ACC112 (cell line): Measurements from ENCODE around the gene NAALADL2.
A peak's percentile ranks its signal among the peaks of the same experiment; 100 is the strongest.

Experiments used
- H2AFZ ChIP-seq: fragments of 200-600 bp; sonication (generic); one replicate; pipeline ENCODE4 v1.6.0; 2017; ENCODE audit warnings: antibody characterized with exemption, low read length; ENCODE audit not compliant: unreplicated experiment
- H3K27ac ChIP-seq: fragments of 200-600 bp; sonication (generic); 2 replicates; pipeline ENCODE4 v1.5.1; 2014; ENCODE audit warnings: low read depth, mild to moderate bottlenecking, antibody characterized with exemption, low read length, moderate library complexity
- H3K27me3 ChIP-seq: fragments of 200-600 bp; sonication (generic); 2 replicates; pipeline ENCODE4 v1.6.1; 2014; ENCODE audit warnings: mild to moderate bottlenecking, antibody characterized with exemption, low read length, moderate library complexity, mixed read lengths; ENCODE audit not compliant: insufficient read depth
- H3K36me3 ChIP-seq: fragments of 200-600 bp; sonication (generic); 2 replicates; pipeline ENCODE4 v1.6.1; 2016; ENCODE audit warnings: mild to moderate bottlenecking, antibody characterized with exemption, low read length, moderate library complexity, mixed read lengths; ENCODE audit not compliant: insufficient read depth
- H3K4me1 ChIP-seq: fragments of 200-600 bp; sonication (generic); one replicate; pipeline ENCODE4 v1.6.1; 2016; ENCODE audit warnings: low read length, mixed read lengths; ENCODE audit not compliant: insufficient read depth, unreplicated experiment, control insufficient read depth
- H3K4me3 ChIP-seq: fragments of 200-600 bp; sonication (generic); 2 replicates; pipeline ENCODE4 v1.5.1; 2014; ENCODE audit warnings: mild to moderate bottlenecking, low read depth, low read length
- H3K79me2 ChIP-seq: fragments of 200-600 bp; sonication (generic); one replicate; pipeline ENCODE4 v1.6.0; 2016; ENCODE audit warnings: low read length; ENCODE audit not compliant: control insufficient read depth, unreplicated experiment, insufficient read depth

NAALADL2 gene

DNA sequence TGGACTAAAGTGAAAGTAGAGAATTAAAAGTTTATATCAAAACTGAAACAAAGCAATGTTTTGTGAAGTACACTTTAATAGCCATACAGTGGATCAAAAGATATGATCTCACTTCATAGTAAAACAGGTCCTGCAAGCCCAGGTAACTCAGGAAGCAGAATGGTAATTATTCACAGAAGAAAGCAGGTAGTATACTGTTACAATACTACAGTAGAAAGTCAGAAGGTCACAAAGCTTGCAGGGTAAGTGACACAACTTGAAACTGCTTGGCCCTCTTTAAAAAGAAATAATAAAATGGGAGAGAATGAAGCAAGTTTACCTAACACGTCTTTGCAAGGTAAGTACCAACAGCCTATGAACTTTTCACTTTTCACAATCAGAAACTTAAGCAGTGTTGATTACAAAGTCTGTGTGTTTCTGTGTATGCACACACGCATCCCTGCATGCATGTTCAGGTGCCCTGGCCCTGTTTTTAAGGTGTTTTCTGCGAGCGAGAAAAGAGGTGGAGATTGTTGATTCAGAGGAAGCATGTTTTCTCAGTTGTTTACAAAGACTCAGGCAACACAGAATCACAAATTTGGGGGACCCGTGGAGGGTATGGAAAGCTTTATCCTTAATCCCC, at the start of gene NAALADL2:
TSS of gene NAALADL2 (plus strand) at position 221 of the 622 bp plus-strand sequence.
- Histone ChIP-seq H3K4me3 (peak within 1 kb of the TSS; percentile 62), H2AFZ (peak within 1 kb of the TSS; percentile 99), H3K36me3 (no peaks in the 10 kb centered on the region), H3K27ac (no peak within 1 kb of the TSS), H3K4me1 (peaks cover 10% of the 10 kb centered on the region), H3K27me3 (no peaks in the 10 kb centered on the region), H3K79me2 (no peaks in the 10 kb centered on the region)

DNA sequence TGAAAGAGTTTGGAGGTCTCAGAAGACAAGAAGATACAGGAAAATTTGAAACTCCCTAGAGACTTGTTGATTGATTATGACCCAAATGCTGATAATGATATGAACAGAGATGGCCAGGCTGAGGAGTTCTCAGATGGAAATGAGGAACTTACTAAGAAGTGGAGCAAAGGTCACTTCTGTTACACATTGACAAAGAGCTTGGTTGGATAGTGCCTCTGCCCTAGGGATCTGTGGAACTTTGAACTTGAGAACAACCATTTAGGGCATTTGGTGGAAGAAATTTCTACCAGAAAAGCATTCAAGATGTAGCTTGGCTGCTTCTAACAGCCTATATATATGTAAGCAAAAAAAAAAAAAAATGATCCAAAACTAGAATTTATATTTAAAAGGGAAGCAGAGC, 48.9 kb upstream of the NAALADL2 start:
- Histone ChIP-seq H3K79me2 (no peaks in the 10 kb centered on the region), H3K27me3 (no peaks in the 10 kb centered on the region), H3K4me3 (no peak overlapping the region), H3K27ac (no peak overlapping the region), H2AFZ (no peak overlapping the region), H3K36me3 (no peaks in the 10 kb centered on the region), H3K4me1 (no peaks in the 10 kb centered on the region)

DNA sequence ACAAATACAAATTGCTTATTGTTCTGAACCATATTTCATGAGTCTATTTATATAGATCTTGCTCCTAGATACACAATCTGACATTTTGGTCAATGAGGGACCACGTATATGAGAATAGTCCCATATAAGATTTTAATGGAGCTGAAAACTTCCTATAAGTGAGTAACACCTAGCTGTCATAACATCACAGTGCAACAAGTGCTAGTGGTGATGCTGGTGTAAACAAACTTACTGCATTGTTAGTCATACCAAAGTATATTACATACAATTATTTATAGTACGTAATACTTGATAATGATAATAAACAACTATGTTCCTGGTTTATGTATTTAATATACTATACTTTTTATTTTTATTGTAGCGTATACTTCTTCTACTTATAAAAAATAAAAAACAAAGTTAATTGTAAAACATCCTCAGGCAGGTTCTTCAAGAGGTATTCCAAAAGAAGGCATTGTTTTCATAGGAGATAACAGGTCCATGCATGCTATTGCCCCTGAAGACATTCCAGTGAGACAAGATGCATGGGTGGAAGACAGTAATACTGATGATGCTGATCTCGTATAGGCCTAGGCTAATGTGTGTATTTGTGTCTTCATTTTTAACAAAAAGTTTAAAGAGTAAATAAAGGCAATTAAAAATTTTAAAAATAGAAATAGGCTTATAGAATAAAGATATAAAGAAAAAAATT, 46.8 kb upstream of the NAALADL2 start:
- H3K36me3 ChIP-seq: no peaks in the 10 kb centered on the region
- no peak overlapping the region for H2AFZ ChIP-seq
- no peaks in the 10 kb centered on the region for H3K27me3 ChIP-seq
- H3K4me1 ChIP-seq: no peaks in the 10 kb centered on the region
- H3K4me3 ChIP-seq: no peak overlapping the region
- H3K27ac ChIP-seq: no peak overlapping the region
- H3K79me2 ChIP-seq: no peaks in the 10 kb centered on the region

DNA sequence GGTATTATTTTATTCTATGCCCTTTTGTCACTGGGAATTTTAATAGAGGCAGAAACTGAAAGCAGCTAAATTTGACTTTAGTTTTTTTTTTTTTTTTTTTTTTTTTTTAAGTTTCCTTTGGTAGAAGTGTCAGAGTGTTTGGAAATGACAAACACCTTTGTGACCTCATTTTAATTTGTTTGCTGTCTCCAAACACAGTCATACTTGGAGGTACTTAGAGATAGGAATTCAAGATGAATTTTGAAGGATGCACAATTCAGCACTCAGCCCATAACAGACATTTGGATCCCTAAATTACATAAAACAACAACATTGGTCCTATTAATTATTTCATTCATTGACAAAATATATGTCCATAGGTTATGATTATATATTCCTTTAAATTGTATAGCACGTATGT, 43.4 kb upstream of the NAALADL2 start:
- Histone ChIP-seq H3K36me3 (no peaks in the 10 kb centered on the region), H3K27ac (no peak overlapping the region), H3K4me1 (no peaks in the 10 kb centered on the region), H3K4me3 (no peak overlapping the region), H2AFZ (no peak overlapping the region), H3K79me2 (no peaks in the 10 kb centered on the region), H3K27me3 (no peaks in the 10 kb centered on the region)

DNA sequence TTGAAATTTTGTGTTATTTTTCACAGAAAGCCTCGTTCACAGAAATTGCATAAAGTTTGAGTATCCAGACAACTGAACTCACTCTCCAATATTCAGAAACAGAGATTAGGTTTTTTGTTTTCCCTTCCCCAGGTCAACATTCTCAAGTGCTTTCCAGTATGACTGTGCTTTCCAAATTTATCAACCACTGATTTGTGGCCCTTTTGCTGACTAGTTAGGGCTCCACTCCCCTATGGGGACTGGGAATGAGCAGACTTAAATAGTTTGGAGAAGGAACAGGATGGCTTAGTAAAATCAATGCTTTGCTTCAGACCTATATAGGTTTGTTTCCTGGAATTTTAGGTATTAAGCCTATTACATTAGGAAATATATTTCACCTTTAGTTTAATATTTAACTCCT, 38.2 kb upstream of the NAALADL2 start:
- no peaks in the 10 kb centered on the region for H3K4me1 ChIP-seq
- no peaks in the 10 kb centered on the region for H3K79me2 ChIP-seq
- H3K27ac ChIP-seq: no peak overlapping the region
- H3K36me3 ChIP-seq: no peaks in the 10 kb centered on the region
- no peak overlapping the region for H2AFZ ChIP-seq
- no peaks in the 10 kb centered on the region for H3K27me3 ChIP-seq
- H3K4me3 ChIP-seq: no peak overlapping the region

DNA sequence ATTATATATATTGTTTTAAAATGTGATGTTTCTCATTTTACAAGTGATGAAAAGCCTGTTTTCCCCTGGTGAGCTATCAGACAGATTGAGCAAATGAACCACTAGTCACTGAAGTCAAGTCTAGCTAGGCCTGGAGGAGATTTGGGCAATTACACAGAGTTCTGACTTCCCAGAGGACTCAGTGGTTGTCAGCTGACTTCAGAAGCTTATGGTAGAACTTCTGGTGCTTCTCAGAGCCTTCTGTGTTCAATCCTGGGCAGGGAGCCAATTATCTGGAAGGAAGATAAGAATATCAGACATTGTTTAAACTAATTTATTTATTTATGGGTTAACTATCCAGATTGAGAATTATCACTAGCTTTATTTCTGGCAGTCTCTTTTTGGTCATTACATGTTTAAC, 37.7 kb upstream of the NAALADL2 start:
- no peak overlapping the region for H3K27ac ChIP-seq
- no peaks in the 10 kb centered on the region for H3K36me3 ChIP-seq
- H3K79me2 ChIP-seq: no peaks in the 10 kb centered on the region
- H3K27me3 ChIP-seq: no peaks in the 10 kb centered on the region
- H3K4me3 ChIP-seq: no peak overlapping the region
- no peak overlapping the region for H2AFZ ChIP-seq
- H3K4me1 ChIP-seq: no peaks in the 10 kb centered on the region

DNA sequence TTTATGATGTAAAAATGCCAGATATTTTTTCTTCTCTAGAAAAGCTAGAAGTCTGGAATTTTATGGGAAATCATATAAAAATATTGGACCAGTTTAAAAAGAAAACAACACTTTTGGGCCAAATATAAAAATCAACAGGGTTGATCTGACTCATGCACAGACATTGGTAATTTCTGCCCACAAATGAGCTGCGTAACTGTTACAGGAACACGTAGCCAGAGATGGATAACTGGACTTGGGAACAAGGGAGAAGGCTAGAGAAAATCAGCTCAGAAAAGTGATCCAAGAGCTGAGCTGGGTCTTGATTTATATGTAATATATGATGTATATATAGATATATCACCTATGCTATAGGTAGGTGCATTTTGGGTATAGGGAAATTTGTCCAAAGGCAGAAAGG, 36.8 kb upstream of the NAALADL2 start:
- H3K79me2 ChIP-seq: no peaks in the 10 kb centered on the region
- no peaks in the 10 kb centered on the region for H3K36me3 ChIP-seq
- H3K27ac ChIP-seq: no peak overlapping the region
- no peaks in the 10 kb centered on the region for H3K27me3 ChIP-seq
- H3K4me3 ChIP-seq: no peak overlapping the region
- H3K4me1 ChIP-seq: no peaks in the 10 kb centered on the region
- H2AFZ ChIP-seq: no peak overlapping the region

DNA sequence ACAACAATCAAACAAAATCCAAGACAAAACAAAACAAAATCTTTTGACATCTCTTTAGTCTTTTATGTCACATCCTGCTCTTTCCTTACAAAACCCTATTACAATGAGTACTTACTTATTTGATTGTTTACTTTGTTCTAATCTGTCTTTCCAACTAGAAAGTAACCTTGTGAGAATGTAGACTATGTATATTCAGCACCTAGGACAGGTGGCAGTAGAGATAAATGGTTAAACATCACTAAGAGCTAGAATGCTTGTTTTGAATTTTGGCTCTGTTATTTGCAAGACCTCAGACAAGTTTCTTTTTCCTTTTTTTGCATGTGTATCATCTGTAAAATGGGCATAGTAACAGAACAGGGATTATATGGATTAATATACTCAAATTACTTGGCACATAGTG, 33.1 kb upstream of the NAALADL2 start:
- H3K27ac ChIP-seq: no peak overlapping the region

DNA sequence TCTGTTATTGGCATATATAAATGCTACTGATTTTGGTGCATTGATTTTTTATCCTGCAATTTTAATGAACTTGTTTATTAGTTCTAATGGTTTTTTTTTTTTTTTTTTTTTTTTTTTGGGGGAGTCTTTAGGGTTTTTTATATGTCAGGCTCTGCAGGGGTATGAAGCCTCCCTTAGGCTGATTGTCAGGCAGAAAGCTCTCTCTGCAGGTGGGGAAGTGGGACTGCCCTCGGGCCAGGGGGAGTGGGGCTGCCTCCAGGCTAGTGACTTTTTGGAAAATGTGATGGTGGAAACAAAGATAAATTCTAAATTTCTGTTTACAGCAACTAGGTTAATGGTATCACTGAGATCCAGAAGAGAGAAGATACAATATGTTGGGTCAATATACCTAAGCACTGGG, 14.4 kb upstream of the NAALADL2 start:
- Histone ChIP-seq H3K4me3 (no peak overlapping the region), H3K4me1 (no peaks in the 10 kb centered on the region), H3K27me3 (no peaks in the 10 kb centered on the region), H2AFZ (no peak overlapping the region), H3K27ac (no peak overlapping the region), H3K79me2 (no peaks in the 10 kb centered on the region), H3K36me3 (no peaks in the 10 kb centered on the region)

More for the DNA sequence above, 33.1 kb upstream of the NAALADL2 start:
- H2AFZ ChIP-seq: no peak overlapping the region
- no peaks in the 10 kb centered on the region for H3K79me2 ChIP-seq
- no peaks in the 10 kb centered on the region for H3K4me1 ChIP-seq
- no peak overlapping the region for H3K4me3 ChIP-seq
- no peaks in the 10 kb centered on the region for H3K36me3 ChIP-seq
- H3K27me3 ChIP-seq: no peaks in the 10 kb centered on the region

DNA sequence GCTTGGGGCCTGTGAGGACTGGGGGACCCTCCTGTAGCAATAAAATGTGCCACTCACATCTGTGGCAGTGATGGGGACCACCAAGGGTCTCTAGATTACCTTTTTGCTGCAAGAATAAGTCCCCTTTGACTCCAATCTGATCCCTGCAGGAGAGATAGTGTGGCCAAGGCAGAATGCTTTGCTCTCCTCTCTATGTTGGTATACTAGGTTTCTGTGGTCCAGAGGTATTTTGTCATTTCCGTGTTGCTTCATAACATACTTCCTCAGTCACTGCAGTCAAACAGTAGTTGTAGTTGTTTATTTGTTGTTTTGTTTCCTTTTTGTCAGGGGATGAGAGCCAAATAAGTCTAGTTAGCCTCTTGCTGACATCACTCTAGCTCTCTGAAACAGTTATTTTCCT, 13.1 kb upstream of the NAALADL2 start:
- H3K36me3 ChIP-seq: no peaks in the 10 kb centered on the region
- H3K27me3 ChIP-seq: no peaks in the 10 kb centered on the region
- no peak overlapping the region for H3K4me3 ChIP-seq
- H3K27ac ChIP-seq: no peak overlapping the region
- no peaks in the 10 kb centered on the region for H3K79me2 ChIP-seq
- no peak overlapping the region for H2AFZ ChIP-seq
- no peaks in the 10 kb centered on the region for H3K4me1 ChIP-seq

DNA sequence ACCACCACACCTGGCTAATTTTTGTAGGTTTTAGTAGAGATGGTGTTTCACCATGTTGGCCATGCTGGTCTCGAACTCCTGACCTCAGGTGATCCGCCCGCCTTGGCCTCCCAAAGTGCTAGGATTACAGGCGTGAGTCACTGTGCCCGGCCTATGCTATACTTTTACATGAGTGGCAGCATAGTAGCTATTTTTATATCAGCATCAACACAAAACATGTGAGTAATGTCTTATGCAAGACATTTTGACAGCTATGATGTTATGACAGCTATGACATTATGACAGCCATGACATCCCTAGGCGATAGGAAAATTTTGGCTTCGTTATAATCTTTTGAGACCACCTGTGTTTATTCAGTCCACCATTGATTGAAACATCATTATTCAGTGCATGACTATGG, 4.1 kb upstream of the NAALADL2 start:
- H3K36me3 ChIP-seq: no peaks in the 10 kb centered on the region
- no peaks in the 10 kb centered on the region for H3K27me3 ChIP-seq
- H3K27ac ChIP-seq: no peak overlapping the region
- H3K4me3 ChIP-seq: no peak overlapping the region
- H2AFZ ChIP-seq: no peak overlapping the region
- H3K79me2 ChIP-seq: no peaks in the 10 kb centered on the region
- H3K4me1 ChIP-seq: peaks cover 10% of the 10 kb centered on the region
